Upper lobe of left lung (tissue), 6 donors: ENCODE results near the gene RNU1-1. TPM values are rescaled to one million over a fixed set of nuclear protein-coding genes. Genes with fewer than 3 reads are reported as not detected.
"Not testable (repeated sequence)": the region's sequence is repeated elsewhere in the genome, so short reads cannot be mapped to it uniquely, and the experiment has no call there.

Experiments used
- ATAC-seq, 2 donors: fragments of 200-7000 bp; cut with Tn5 transposase; one replicate each; pipeline ENCODE4 v1.9.1; 2022; ENCODE audit warnings: mild to moderate bottlenecking in 2 of 2, moderate library complexity in 2 of 2; ENCODE audit not compliant: low FRiP score in 2 of 2
- DNase-seq, 2 donors: peaks; one replicate each; pipeline ENCODE4 v3.0.0-alpha.2; 2019 to 2020
- H3K27ac ChIP-seq, 4 donors: fragments of 200-600 bp; sonication (generic); one replicate each; pipeline ENCODE4 v1.5.1; 2016 to 2019
- H3K27me3 ChIP-seq, 4 donors: fragments of 200-600 bp; sonication (generic); one replicate each; pipeline ENCODE4 v1.5.1; 2017 to 2019
- H3K36me3 ChIP-seq, 4 donors: fragments of 200-600 bp; sonication (generic); one replicate each; pipeline ENCODE4 v1.5.1; 2016 to 2019
- H3K4me1 ChIP-seq, 4 donors: fragments of 200-600 bp; sonication (generic); one replicate each; pipeline ENCODE4 v1.5.1; 2018 to 2019
- H3K4me3 ChIP-seq, 4 donors: fragments of 200-600 bp; sonication (generic); one replicate each; pipeline ENCODE4 v1.5.1; 2017 to 2019; ENCODE audit warnings: mild to moderate bottlenecking in 2 of 4, moderate library complexity in 1 of 4
- H3K9me3 ChIP-seq, 4 donors: fragments of 200-600 bp; sonication (generic); one replicate each; pipeline ENCODE4 v1.5.1; 2018 to 2019
- CTCF ChIP-seq, 6 experiments: fragments of 450-650 bp in 4 of 6; fragments of 200-600 bp in 2 of 6; sonication (generic) in 2 of 6; IDR thresholded peaks; one replicate each; pipeline ENCODE4 v1.5.1; 2016 to 2019; ENCODE audit warnings: antibody characterized with exemption in 6 of 6
- EP300 ChIP-seq, 4 donors: sonication (generic); formaldehyde crosslinking; IDR thresholded peaks; one replicate each; pipeline ENCODE4 v1.5.1; 2017; ENCODE audit warnings: antibody characterized with exemption in 4 of 4, control low read depth in 2 of 4
- POLR2A ChIP-seq, 4 donors: fragments of 450-650 bp; IDR thresholded peaks; one replicate each; pipeline ENCODE4 v1.5.1; 2016 to 2017; ENCODE audit warnings: antibody characterized with exemption in 4 of 4, mild to moderate bottlenecking in 2 of 4
- POLR2AphosphoS5 ChIP-seq, 2 donors: sonication (generic); formaldehyde crosslinking; IDR thresholded peaks; one replicate each; pipeline ENCODE4 v1.5.1; 2017; ENCODE audit warnings: antibody characterized with exemption in 2 of 2
- WGBS, 2 donors: methylation state at CpG; one replicate each; pipeline ENCODE4 v1.1.5; 2017 to 2018; 5-methylcytosine and 5-hydroxymethylcytosine counted together
- total RNA-seq, 6 donors: library from RNA; depleted of rRNA in 4 of 6; stranded (reverse); fragments of >200 nt in 4 of 6; gene quantifications; one replicate each; pipeline versions ENCODE4 v1.1.0 to v1.2.1, GENCODE V29; 2016 to 2021
- donor health status: DM: no; HTN: no; CAD: no; lungs with moderate emphysema.
- donor health status: DM: no; HTN: yes; CAD: no; lungs with severe emphysema.

The RNU1-1 gene
- total RNA-seq, 6 donors from 2014 or later, result under 0.01 to 14,413 (median 1,360) TPM

GRCh38 chr1:16521288-16521583, 7.2 kb upstream of the RNU1-1 start:
- H3K36me3 ChIP-seq, result no peaks in the 10 kb centered on the region
- WGBS, 2 donors, result 61 to 65% methylated on average over 12 of the region's 12 CpGs
- H3K9me3 ChIP-seq, result no peaks in the 10 kb centered on the region
- no peak overlapping the region for H3K27ac ChIP-seq
- TF ChIP-seq CTCF (IDR thresholded peaks at IDR 0.05) (no peak), POLR2A (IDR thresholded peaks at IDR 0.05) (no peak), EP300 (IDR thresholded peaks at IDR 0.05) (no peak), POLR2AphosphoS5 (IDR thresholded peaks at IDR 0.05) (no peak)
- no peak overlapping the region for H3K4me3 ChIP-seq
- peaks cover 0 to 3% (median 0%) of the 10 kb centered on the region in 4 donors for H3K27me3 ChIP-seq
- peak in 1 of 2 donors; percentile 65 for DNase-seq
- no peak for ATAC-seq
- no peaks in the 10 kb centered on the region for H3K4me1 ChIP-seq

- not testable (repeated sequence) for H3K4me1 ChIP-seq, ATAC-seq, H3K27me3 ChIP-seq, H3K9me3 ChIP-seq, H3K27ac ChIP-seq, H3K4me3 ChIP-seq, H3K36me3 ChIP-seq
- 42 to 52% methylated on average over 28 to 30 of the region's 48 CpGs for WGBS, 2 donors
- DNase-seq, result peak in 1 of 2 donors; percentile 70
These were observed 6.6 kb upstream of the RNU1-1 start for GRCh38 chr1:16520435-16521287.

- not testable (repeated sequence) for H3K27me3 ChIP-seq, ATAC-seq, H3K27ac ChIP-seq, H3K4me3 ChIP-seq, DNase-seq, H3K36me3 ChIP-seq, H3K4me1 ChIP-seq, H3K9me3 ChIP-seq
- WGBS, 2 donors, result 56 to 58% methylated on average over 6 of the region's 6 CpGs
These were observed 5.3 kb upstream of the RNU1-1 start for GRCh38 chr1:16519255-16519951.

- WGBS, 2 donors, result 62 to 74% methylated on average over 3 of the region's 3 CpGs
- not testable (repeated sequence) for H3K27me3 ChIP-seq, H3K27ac ChIP-seq, ATAC-seq, H3K9me3 ChIP-seq, H3K36me3 ChIP-seq, H3K4me3 ChIP-seq, DNase-seq, H3K4me1 ChIP-seq
These were observed 4.8 kb upstream of the RNU1-1 start for GRCh38 chr1:16518913-16519254.

GRCh38 chr1:16516694-16517410, 2.8 kb upstream of the RNU1-1 start:
- DNase-seq, ATAC-seq, H3K27ac ChIP-seq, H3K4me3 ChIP-seq, H3K9me3 ChIP-seq, H3K4me1 ChIP-seq, H3K27me3 ChIP-seq, H3K36me3 ChIP-seq: not testable (repeated sequence)
- 76 to 88% methylated on average over 2 to 5 of the region's 5 CpGs for WGBS, 2 donors

- 2% methylated on average over 9 to 11 of the region's 26 CpGs for WGBS, 2 donors
- Histone ChIP-seq H3K4me3 (peak overlapping the region in 3 of 4 donors; percentile 19 to 28 (median 23)), H3K27ac (peak overlapping the region; percentile 49 to 81 (median 63))
- H3K27me3 ChIP-seq, H3K36me3 ChIP-seq, H3K4me1 ChIP-seq, H3K9me3 ChIP-seq: not testable (repeated sequence)
- peak in 1 of 2 donors; percentile 45 for DNase-seq
- peak; percentile 95 to 96 for ATAC-seq
- peak in 1 of 2 donors; percentile 86 for TF ChIP-seq POLR2AphosphoS5 (IDR thresholded peaks at IDR 0.05)
- peak in 1 of 4 donors; percentile 76 for TF ChIP-seq POLR2A (IDR thresholded peaks at IDR 0.05)
These were observed 526 bp downstream of the RNU1-1 start for GRCh38 chr1:16513412-16514106.

GRCh38 chr1:16512624-16513411, 1.3 kb downstream of the RNU1-1 start:
- H3K36me3 ChIP-seq, ATAC-seq, H3K9me3 ChIP-seq, H3K27me3 ChIP-seq, DNase-seq, H3K4me1 ChIP-seq, H3K4me3 ChIP-seq: not testable (repeated sequence)
- H3K27ac ChIP-seq, result peak overlapping the region in 1 of 4 donors; percentile 81
- WGBS, 2 donors, result 65 to 75% methylated on average over 12 to 15 of the region's 15 CpGs

- H3K27ac ChIP-seq, DNase-seq, H3K36me3 ChIP-seq, H3K4me3 ChIP-seq, H3K9me3 ChIP-seq, ATAC-seq, H3K27me3 ChIP-seq, H3K4me1 ChIP-seq: not testable (repeated sequence)
- 56% methylated on average over 1 of the region's 1 CpG for WGBS, 2 donors
These were observed 2.2 kb downstream of the RNU1-1 start for GRCh38 chr1:16511926-16512325.

- not testable (repeated sequence) for H3K27me3 ChIP-seq, H3K4me3 ChIP-seq, H3K27ac ChIP-seq, H3K4me1 ChIP-seq, DNase-seq, H3K9me3 ChIP-seq, H3K36me3 ChIP-seq
- peak in 1 of 2 donors; percentile 68 for ATAC-seq
- WGBS, 2 donors, result 73 to 78% methylated on average over 8 of the region's 8 CpGs
These were observed 5.1 kb downstream of the RNU1-1 start for GRCh38 chr1:16508861-16509445.
